ENCODE measurements around the gene TP53I11.

Gene TP53I11

DNA sequence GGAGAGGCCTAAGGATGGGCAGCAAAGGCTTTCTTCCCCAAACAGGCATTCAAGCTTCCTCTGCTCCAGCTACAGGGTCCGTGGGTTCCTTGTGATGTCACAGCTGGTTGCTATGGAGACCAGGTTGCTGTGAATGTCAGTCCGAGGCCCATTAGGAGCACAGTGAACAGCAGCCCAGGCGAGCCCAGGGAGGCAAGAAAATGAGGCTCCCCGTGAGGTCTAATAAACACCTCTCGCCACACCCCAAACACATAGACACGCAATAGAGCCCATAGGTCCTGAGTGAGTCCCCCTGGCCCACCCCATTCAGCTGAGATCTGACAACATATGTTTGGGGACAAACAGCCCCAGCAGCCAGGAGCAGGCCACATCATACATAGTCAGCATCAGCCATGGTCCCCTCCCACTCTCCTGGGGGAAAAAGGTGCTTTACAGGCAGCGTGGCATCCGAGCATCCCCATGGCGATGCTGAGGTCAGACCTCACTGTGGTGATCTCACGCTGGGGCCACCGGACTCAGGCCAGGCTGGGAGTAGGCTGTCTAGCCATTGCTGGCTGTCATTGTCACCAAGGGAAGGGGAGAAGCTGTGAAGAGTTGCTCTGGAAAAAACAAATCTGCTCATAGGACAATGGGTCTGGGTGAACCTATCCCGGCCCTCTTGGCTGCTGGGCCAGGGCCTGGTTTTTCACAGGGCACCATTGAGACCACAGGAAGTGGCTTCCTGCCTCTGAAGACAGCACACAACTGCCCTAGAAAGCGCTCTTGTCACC lies 23.1 kb upstream of the TP53I11 start:
- TF ChIP-seq, protein P1, sequence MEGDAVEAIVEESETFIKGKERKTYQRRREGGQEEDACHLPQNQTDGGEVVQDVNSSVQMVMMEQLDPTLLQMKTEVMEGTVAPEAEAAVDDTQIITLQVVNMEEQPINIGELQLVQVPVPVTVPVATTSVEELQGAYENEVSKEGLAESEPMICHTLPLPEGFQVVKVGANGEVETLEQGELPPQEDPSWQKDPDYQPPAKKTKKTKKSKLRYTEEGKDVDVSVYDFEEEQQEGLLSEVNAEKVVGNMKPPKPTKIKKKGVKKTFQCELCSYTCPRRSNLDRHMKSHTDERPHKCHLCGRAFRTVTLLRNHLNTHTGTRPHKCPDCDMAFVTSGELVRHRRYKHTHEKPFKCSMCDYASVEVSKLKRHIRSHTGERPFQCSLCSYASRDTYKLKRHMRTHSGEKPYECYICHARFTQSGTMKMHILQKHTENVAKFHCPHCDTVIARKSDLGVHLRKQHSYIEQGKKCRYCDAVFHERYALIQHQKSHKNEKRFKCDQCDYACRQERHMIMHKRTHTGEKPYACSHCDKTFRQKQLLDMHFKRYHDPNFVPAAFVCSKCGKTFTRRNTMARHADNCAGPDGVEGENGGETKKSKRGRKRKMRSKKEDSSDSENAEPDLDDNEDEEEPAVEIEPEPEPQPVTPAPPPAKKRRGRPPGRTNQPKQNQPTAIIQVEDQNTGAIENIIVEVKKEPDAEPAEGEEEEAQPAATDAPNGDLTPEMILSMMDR (IDR thresholded peaks at IDR 0.05; ENCODE audit: low read depth, low read length, missing control alignments) = no peak
- in situ Hi-C loops (cut with HindIII; ENCODE audit: low sequenced_read_pairs) = no loop called here

DNA sequence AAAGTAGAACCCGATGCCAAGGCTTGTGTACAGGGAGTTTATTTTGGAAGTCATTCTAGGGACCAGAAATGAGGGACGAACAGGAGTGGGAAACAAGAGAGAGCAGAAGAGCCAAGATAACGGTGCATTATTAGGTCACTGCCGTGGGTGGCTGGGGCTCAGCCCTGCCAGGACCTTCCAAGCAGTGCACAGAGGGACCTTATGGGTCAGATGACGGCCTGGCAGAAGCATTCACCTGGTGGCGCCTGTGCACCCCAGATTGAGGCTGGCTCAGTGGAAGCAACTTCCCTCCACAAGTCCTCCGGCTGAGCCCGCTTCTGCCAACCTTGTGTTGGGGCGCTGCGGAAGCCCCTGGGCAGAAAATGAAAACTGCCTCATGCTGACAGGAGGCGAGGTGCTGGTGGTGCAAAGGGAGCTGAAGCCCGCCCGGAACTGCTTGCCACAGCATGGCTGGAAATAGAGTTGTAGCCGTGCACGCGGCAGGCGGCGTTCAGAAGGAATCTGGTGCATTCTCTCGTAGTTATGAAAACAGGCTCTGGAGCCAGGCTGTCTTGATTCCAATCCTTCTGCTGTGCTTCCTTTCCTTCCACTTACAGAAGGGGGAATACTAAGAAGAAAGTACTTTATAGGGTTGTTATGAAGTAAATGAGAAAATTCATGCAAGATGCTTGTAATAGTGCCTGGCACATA lies 22.2 kb upstream of the TP53I11 start:
- TF ChIP-seq, protein P1 (IDR thresholded peaks at IDR 0.05; ENCODE audit: low read depth, low read length, missing control alignments) = no peak
- DNase-seq (ENCODE audit: low read depth) = no peak
- no peak overlapping the region for H3K4me3 ChIP-seq (ENCODE audit: low read depth, low read length)
- in situ Hi-C loops (cut with HindIII; ENCODE audit: low sequenced_read_pairs) = no loop called here

More for the DNA sequence above, 23.1 kb upstream of the TP53I11 start:
- H3K4me3 ChIP-seq (ENCODE audit: low read depth, low read length) = no peak overlapping the region
- DNase-seq (ENCODE audit: low read depth) = no peak

DNA sequence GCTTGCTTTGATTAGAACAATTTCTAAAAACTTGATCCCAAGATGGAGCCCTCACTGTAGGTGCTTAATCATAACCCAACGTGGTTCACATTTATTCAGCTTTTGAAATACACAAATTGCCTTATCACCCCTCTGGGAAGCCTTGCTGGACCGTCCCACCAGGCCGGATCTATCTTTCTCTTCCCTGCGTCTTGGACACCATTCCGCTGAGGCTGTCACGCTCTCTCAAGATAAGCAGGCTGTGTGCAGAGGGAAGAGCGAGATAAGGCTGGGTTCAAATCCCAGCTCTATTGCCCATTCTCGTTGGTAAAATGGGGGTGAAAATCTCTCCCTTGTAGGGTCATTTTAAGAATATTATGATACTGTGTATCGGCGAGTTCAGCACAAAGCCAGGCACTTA lies 20.5 kb upstream of the TP53I11 start:
- in situ Hi-C loops (cut with HindIII; ENCODE audit: low sequenced_read_pairs) = no loop called here
- no peak overlapping the region for H3K4me3 ChIP-seq (ENCODE audit: low read depth, low read length)
- TF ChIP-seq, protein P1 (IDR thresholded peaks at IDR 0.05; ENCODE audit: low read depth, low read length, missing control alignments) = no peak
- DNase-seq (ENCODE audit: low read depth) = no peak

DNA sequence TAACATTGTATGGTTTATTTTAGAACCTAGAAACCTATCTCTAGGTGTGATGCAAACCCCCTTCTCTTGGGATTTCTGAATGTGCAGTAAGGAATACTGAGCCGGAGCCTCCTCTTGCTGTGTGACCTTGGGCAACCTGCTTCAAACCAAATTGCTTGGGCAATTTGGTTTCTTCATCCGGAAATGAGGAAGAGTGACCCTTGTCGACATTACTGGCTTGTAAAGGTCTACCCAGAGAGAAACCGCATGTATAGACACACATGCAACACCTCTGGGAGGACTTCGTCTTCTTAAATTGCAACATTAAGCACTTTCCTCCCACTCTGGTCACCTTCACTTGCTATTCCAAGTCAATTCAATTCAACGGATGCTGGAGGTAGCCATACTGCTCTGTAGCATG lies 19.6 kb upstream of the TP53I11 start:
- TF ChIP-seq, protein P1 (IDR thresholded peaks at IDR 0.05; ENCODE audit: low read depth, low read length, missing control alignments) = no peak

DNA sequence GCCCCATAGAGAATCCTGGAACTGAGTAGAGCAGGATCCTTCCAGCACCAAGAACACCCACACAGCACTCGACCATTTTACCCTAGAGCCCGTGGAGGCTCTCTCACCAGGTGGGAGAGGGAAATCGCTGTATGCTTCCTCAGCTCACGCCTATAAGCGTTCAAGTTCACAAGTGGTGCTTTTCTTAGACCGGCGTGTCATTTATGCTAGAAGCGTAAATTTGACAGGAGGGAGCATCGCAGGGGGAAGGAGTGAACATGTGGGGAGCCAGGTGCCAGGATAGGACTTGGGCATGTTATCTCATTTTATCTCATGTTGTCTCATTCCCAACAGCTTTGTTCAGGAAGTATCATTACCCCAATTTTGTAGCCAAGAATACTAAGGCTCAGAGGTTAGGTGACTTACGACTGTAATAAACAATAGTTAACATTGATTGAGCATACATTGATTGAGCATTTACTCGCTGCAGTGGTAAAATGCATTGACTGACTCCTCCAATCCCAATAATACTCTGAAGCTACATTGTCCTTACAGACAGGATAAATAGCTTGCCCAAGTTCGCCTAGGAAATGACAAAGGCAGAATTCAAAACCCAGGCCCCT lies 19.1 kb upstream of the TP53I11 start:
- TF ChIP-seq, protein P1 (IDR thresholded peaks at IDR 0.05; ENCODE audit: low read depth, low read length, missing control alignments) = no peak
- in situ Hi-C loops (cut with HindIII; ENCODE audit: low sequenced_read_pairs) = no loop called here
- H3K4me3 ChIP-seq (ENCODE audit: low read depth, low read length) = no peak overlapping the region
- no peak for DNase-seq (ENCODE audit: low read depth)

More for the DNA sequence above, 19.6 kb upstream of the TP53I11 start:
- H3K4me3 ChIP-seq (ENCODE audit: low read depth, low read length) = no peak overlapping the region
- no peak for DNase-seq (ENCODE audit: low read depth)
- in situ Hi-C loops (cut with HindIII; ENCODE audit: low sequenced_read_pairs) = no loop called here

DNA sequence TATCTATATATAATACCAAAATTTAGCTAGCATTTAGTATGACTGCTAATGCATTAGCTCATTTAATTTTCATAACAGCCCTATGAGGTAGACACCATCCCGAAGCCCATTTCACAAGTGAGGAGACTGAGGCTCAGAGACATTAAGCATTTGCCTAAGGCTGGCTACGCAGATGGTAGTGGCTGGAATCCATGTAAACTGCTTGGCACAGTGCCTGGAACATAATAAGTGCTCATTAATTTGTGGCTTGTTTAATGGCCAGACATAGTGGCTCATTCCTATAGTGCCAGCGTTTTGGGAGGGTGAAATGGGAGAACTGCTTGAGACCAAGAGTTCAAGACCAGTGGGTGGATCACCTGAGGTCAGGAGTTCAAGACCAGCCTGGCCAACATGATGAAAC lies 17.8 kb upstream of the TP53I11 start:
- DNase-seq (ENCODE audit: low read depth) = no peak
- in situ Hi-C loops (cut with HindIII; ENCODE audit: low sequenced_read_pairs) = no loop called here
- H3K4me3 ChIP-seq (ENCODE audit: low read depth, low read length) = no peak overlapping the region
- TF ChIP-seq, protein P1 (IDR thresholded peaks at IDR 0.05; ENCODE audit: low read depth, low read length, missing control alignments) = no peak
